H1 (cell line): Measurements from ENCODE around the gene HK1. TPM values are rescaled to one million over a fixed set of nuclear protein-coding genes. Genes with fewer than 3 reads are reported as not detected.

Experiments used
- CTCF ChIA-PET: fragments of 300-600 bp; sonication (Branson Sonifier 250); formaldehyde crosslinking; loops from one replicate; lab custom pipeline; 2021; ENCODE audit not compliant: partially characterized antibody; lab: Charles Lee
- POLR2A ChIA-PET: fragments of 300-600 bp; sonication (Branson Sonifier 250); formaldehyde crosslinking; loops from one replicate; lab custom pipeline; 2021; ENCODE audit warnings: inconsistent platforms; ENCODE audit not compliant: partially characterized antibody; lab: Charles Lee
- DNase-seq, 2 experiments: peaks; one replicate each; pipeline versions ENCODE4 v3.0.0 to v3.0.0-alpha.2; 2010 to 2022; ENCODE audit warnings: low spot score in 2 of 2, low read depth in 1 of 2, mixed read lengths in 1 of 2
- FAIRE-seq: peaks from 2 replicates; lab custom pipeline; 2011; peaks lifted over from hg19 to GRCh38; lab: Jason Lieb, UNC
- H2AFZ ChIP-seq: 2 replicates; pipeline ENCODE4 v1.8.1; 2012; ENCODE audit warnings: low read length, inconsistent platforms
- H2AK5ac ChIP-seq: 2 replicates; pipeline ENCODE4 v1.6.1; 2013; ENCODE audit warnings: low read depth, low read length
- H2BK120ac ChIP-seq: replicated peaks from 2 replicates; pipeline ENCODE3; 2013; ENCODE audit warnings: low read depth, low read length, inconsistent platforms
- H2BK12ac ChIP-seq: 2 replicates; pipeline ENCODE4 v1.6.1; 2013; ENCODE audit warnings: low read depth, low read length
- H2BK15ac ChIP-seq: 2 replicates; pipeline ENCODE4 v1.6.1; 2013; ENCODE audit warnings: low read length
- H2BK20ac ChIP-seq: 2 replicates; pipeline ENCODE4 v1.6.1; 2013; ENCODE audit warnings: low read length
- H2BK5ac ChIP-seq: 2 replicates; pipeline ENCODE4 v1.6.1; 2013; ENCODE audit warnings: low read depth, low read length
- H3K14ac ChIP-seq: 2 replicates; pipeline ENCODE4 v1.6.1; 2013; ENCODE audit warnings: inconsistent platforms; ENCODE audit not compliant: insufficient read length
- H3K18ac ChIP-seq: 2 replicates; pipeline ENCODE4 v1.6.1; 2013; ENCODE audit warnings: low read length; ENCODE audit errors: extremely low read depth
- H3K23ac ChIP-seq: 2 replicates; pipeline ENCODE4 v1.6.1; 2013; ENCODE audit warnings: inconsistent platforms; ENCODE audit not compliant: insufficient read length
- H3K23me2 ChIP-seq: 2 replicates; pipeline ENCODE4 v1.6.1; 2013; ENCODE audit warnings: low read depth, low read length
- H3K27ac ChIP-seq: 2 replicates; pipeline ENCODE4 v1.6.1; 2011; ENCODE audit warnings: low read depth, low read length, inconsistent platforms
- H3K27me3 ChIP-seq, 4 experiments: replicated peaks in 1 of 4; 1 replicate in 1 of 4; 2 replicates in 3 of 4; pipeline versions ENCODE4 v1.6.1 to v1.8.1; 2011 to 2013; ENCODE audit warnings: low read length in 3 of 4, mild to moderate bottlenecking in 3 of 4, inconsistent platforms in 2 of 4, mixed read lengths in 2 of 4, moderate library complexity in 1 of 4; ENCODE audit not compliant: control insufficient read depth in 3 of 4, insufficient read depth in 3 of 4; ENCODE audit errors: extremely low read depth in 1 of 4
- H3K36me3 ChIP-seq, 4 experiments: 2 replicates each; pipeline versions ENCODE4 v1.6.1 to v1.8.1; 2011 to 2013; ENCODE audit warnings: mild to moderate bottlenecking in 4 of 4, low read length in 3 of 4, moderate library complexity in 2 of 4, control low read depth in 1 of 4, inconsistent platforms in 1 of 4; ENCODE audit not compliant: insufficient read depth in 4 of 4, control insufficient read depth in 2 of 4
- H3K4ac ChIP-seq: replicated peaks from 2 replicates; pipeline ENCODE3; 2013; ENCODE audit warnings: low read length, low read depth, mixed read lengths, inconsistent platforms; ENCODE audit not compliant: insufficient read length
- H3K4me1 ChIP-seq, 4 experiments: replicated peaks in 1 of 4; 1 replicate in 1 of 4; 2 replicates in 3 of 4; pipeline versions ENCODE4 v1.6.1 to v1.8.1; 2011 to 2013; ENCODE audit warnings: low read length in 3 of 4, inconsistent platforms in 2 of 4, mixed read lengths in 1 of 4; ENCODE audit not compliant: insufficient read depth in 4 of 4, control insufficient read depth in 3 of 4
- H3K4me2 ChIP-seq, 2 experiments: 2 replicates each; pipeline versions ENCODE4 v1.6.1 to v1.8.1; 2011 to 2013; ENCODE audit warnings: low read depth in 2 of 2, low read length in 2 of 2, control low read depth in 1 of 2, inconsistent platforms in 1 of 2, mild to moderate bottlenecking in 1 of 2; ENCODE audit not compliant: insufficient read depth in 1 of 2
- H3K4me3 ChIP-seq, 4 experiments: fragments of 200-600, 300-600 bp in 1 of 4; sonication (generic), shearing (Covaris generic), sonication (Bioruptor Twin) in 1 of 4; 2 replicates each; pipeline versions ENCODE4 v1.5.1 to v1.8.1; 2011 to 2016; ENCODE audit warnings: low read length in 4 of 4, low read depth in 3 of 4, control low read depth in 2 of 4, inconsistent platforms in 2 of 4, mild to moderate bottlenecking in 2 of 4, mixed read lengths in 1 of 4, moderate library complexity in 1 of 4; ENCODE audit not compliant: insufficient read depth in 2 of 4; ENCODE audit errors: extremely low read depth in 1 of 4
- H3K56ac ChIP-seq: replicated peaks from 2 replicates; pipeline ENCODE3; 2013; ENCODE audit warnings: low read depth, mild to moderate bottlenecking, mixed read lengths, low read length, inconsistent platforms; ENCODE audit not compliant: insufficient read length
- H3K79me1 ChIP-seq: 2 replicates; pipeline ENCODE4 v1.6.1; 2013; ENCODE audit warnings: low read depth, low read length, control low read depth
- H3K79me2 ChIP-seq, 2 experiments: 2 replicates each; pipeline versions ENCODE4 v1.6.1 to v1.8.1; 2012 to 2013; ENCODE audit warnings: low read length in 2 of 2, mild to moderate bottlenecking in 2 of 2, inconsistent platforms in 1 of 2; ENCODE audit not compliant: insufficient read depth in 2 of 2, control insufficient read depth in 1 of 2
- H3K9ac ChIP-seq, 4 experiments: replicated peaks in 1 of 4; 1 replicate in 1 of 4; 2 replicates in 3 of 4; pipeline versions ENCODE4 v1.6.1 to v1.8.1; 2011 to 2013; ENCODE audit warnings: low read depth in 3 of 4, low read length in 3 of 4, control low read depth in 2 of 4, mild to moderate bottlenecking in 2 of 4, moderate library complexity in 2 of 4, inconsistent platforms in 1 of 4; ENCODE audit errors: extremely low read depth in 1 of 4
- H3K9me3 ChIP-seq, 2 experiments: 2 replicates each; pipeline versions ENCODE4 v1.6.1 to v1.8.1; 2012 to 2013; ENCODE audit warnings: mild to moderate bottlenecking in 2 of 2, moderate library complexity in 2 of 2, control low read depth in 1 of 2, inconsistent platforms in 1 of 2, low read depth in 1 of 2, low read length in 1 of 2, mixed read lengths in 1 of 2; ENCODE audit not compliant: insufficient read depth in 2 of 2
- H4K20me1 ChIP-seq, 2 experiments: replicated peaks in 1 of 2; 2 replicates each; pipeline versions ENCODE3 to v1.8.1; 2011 to 2013; ENCODE audit warnings: inconsistent platforms in 2 of 2, low read length in 2 of 2, mild to moderate bottlenecking in 1 of 2; ENCODE audit not compliant: insufficient read depth in 2 of 2, control insufficient read depth in 1 of 2
- H4K5ac ChIP-seq: 2 replicates; pipeline ENCODE4 v1.6.1; 2013; ENCODE audit warnings: low read length, low read depth, mixed read lengths, inconsistent platforms; ENCODE audit not compliant: insufficient read length
- H4K8ac ChIP-seq: 2 replicates; pipeline ENCODE4 v1.8.0; 2013; ENCODE audit warnings: mild to moderate bottlenecking, moderate library complexity, low read length, inconsistent platforms; ENCODE audit not compliant: insufficient read depth; ENCODE audit errors: extremely low read depth
- H4K91ac ChIP-seq: replicated peaks from 2 replicates; pipeline ENCODE3; 2013; ENCODE audit warnings: low read length, mixed read lengths, inconsistent platforms; ENCODE audit not compliant: insufficient read length
- CEBPB ChIP-seq: IDR thresholded peaks from 2 replicates; pipeline ENCODE4 v1.6.1; 2012; ENCODE audit warnings: low read depth, low read length
- GABPA ChIP-seq: IDR thresholded peaks from 2 replicates; pipeline ENCODE4 v1.6.1; 2011; ENCODE audit warnings: mild to moderate bottlenecking, low read length, moderate library complexity, borderline replicate concordance; ENCODE audit not compliant: insufficient read depth
- WGBS, 2 experiments: shearing (Covaris generic) in 1 of 2; methylation state at CpG; one replicate each; pipeline versions ENCODE4 v1.1.6 to v1.1.7; 2013 to 2015; ENCODE audit warnings: low lambda C conversion rate in 2 of 2, mixed read lengths in 2 of 2, inconsistent platforms in 1 of 2, low coverage in 1 of 2, missing lambda C conversion rate in 1 of 2; ENCODE audit not compliant: insufficient replicate concordance in 2 of 2, insufficient coverage in 1 of 2, insufficient read length in 1 of 2; ENCODE audit errors: extremely low coverage in 1 of 2, missing lambda C conversion rate in 1 of 2; 5-methylcytosine and 5-hydroxymethylcytosine counted together
- polyA plus RNA-seq, 7 experiments: library from polyadenylated mRNA; depleted of rRNA in 3 of 7; stranded (reverse) in 5 of 7; unstranded in 2 of 7; fragments of >200 nt in 5 of 7; fragments of 200-250 nt in 2 of 7; gene quantifications; 1 replicate in 5 of 7; 2 replicates in 1 of 7; 4 replicates in 1 of 7; pipeline versions ENCODE4 v1.2.1 to v1.2.3, GENCODE V29; 2011 to 2013; ENCODE audit warnings: missing spikeins in 2 of 7, mixed read lengths in 2 of 7
- total RNA-seq: library from RNA; stranded (reverse); fragmentation: NEBNext Ultra II Directional; extraction: Animal tissue kit (Norgen Biotek cat#: 25700); gene quantifications from 2 replicates; pipeline ENCODE4 v1.2.1, GENCODE V29; 2021

The HK1 gene
- total and polyA plus RNA-seq, 2 of the 8 experiments (the other 6 are each of a cell fraction or from before 2014, with no cell fraction given) = 55.8 to 247 TPM

DNA sequence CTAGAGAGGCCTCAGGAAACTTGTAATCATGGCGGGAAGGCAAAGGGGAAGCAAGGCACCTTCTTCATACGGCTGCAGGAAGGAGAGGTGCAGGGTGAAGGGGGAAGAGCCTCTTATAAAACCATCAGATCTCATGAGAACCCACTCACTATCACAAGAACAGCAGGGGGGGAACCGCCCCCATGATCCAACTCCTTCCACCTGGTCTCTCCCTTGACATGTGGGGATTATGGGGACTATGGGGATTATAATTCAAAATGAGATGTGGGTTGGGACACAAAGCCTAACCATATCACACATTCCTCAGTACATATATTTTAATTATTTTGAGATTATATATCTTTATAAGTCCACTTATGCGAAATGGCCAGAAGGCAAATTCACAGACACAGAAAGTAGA, 8.9 kb downstream of the HK1 start:
- Histone ChIP-seq H3K23me2 (no peaks in the 10 kb centered on the region), H4K5ac (no peak overlapping the region), H3K36me3 (no peaks in the 10 kb centered on the region), H4K91ac (no peak overlapping the region), H3K27me3 (no peaks in the 10 kb centered on the region), H2BK12ac (no peak overlapping the region), H2AFZ (no peak overlapping the region), H3K4me1 (no peaks in the 10 kb centered on the region; a peak in 1 of 7 replicates), H3K14ac (no peak overlapping the region), H3K56ac (no peak overlapping the region), H3K27ac (no peak overlapping the region), H3K4me2 (no peak overlapping the region), H3K4ac (no peak overlapping the region), H3K9ac (no peak overlapping the region), H3K4me3 (no peak overlapping the region), H3K9me3 (no peaks in the 10 kb centered on the region), H2BK5ac (no peak overlapping the region), H3K23ac (no peak overlapping the region), H3K79me2 (no peaks in the 10 kb centered on the region), H4K8ac (no peak overlapping the region), H3K79me1 (no peaks in the 10 kb centered on the region), H2BK20ac (no peak overlapping the region), H2BK120ac (no peak overlapping the region), H2AK5ac (no peak overlapping the region), H4K20me1 (no peaks in the 10 kb centered on the region), H3K18ac (no peak overlapping the region; the same call in 1 of the 2 replicates), H2BK15ac (no peak overlapping the region)
- FAIRE-seq (no peak), DNase-seq (no peak)
- ChIA-PET POLR2A (no interaction called here), CTCF (interaction anchor here (0.6 to 2.0 kb wide), 6 partner anchors 9 to 120 kb away, joined by 3 to 7 read pairs (median 5); partner anchors contain the start of gene HK1)
- TF ChIP-seq CEBPB (no peak), GABPA (no peak)
- 87% methylated on average over 4 of the region's 4 CpGs; no CpG with 5 or more reads in 1 of the 2 experiments for WGBS, 2 experiments
